ENCODE results near the gene NAP1L1. TPM values are rescaled to one million over a fixed set of nuclear protein-coding genes. Genes with fewer than 3 reads are reported as not detected.

Gene NAP1L1
- total and polyA plus RNA-seq, 11 donors = 175 to 359 (median 247) TPM

DNA sequence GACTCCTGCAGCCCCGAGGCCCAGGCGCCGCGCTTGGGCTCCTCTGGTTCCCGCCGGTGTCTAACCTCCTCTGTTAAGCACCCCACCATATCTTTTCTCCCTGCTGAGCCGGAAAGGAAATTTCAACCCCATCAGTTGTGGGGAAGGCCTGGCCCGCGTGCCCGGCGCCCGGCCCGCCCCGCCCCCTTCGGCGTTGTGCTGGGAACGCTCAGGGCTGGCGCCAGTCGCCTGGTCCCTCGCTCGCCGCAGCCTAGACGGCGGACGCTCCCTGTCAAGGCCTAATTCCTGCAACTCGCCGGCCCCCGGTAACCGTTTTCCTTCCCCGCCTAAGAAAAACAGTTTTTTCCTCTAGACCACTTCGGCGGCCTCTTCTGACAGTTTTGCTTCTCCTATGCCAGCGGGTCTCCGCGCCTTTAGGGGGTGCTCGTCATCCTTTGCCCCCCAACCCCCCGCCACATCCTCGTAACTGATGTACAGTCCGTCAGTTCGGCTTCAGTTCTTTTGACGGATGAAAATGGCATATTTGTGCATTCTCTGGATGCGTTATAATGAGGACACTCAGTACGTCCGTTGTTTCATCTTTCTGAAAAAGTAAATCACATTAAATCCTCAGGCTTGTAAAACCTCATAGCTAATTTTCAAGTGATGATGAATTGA, 506 bp upstream of the NAP1L1 start:
- peaks cover 0 to 49% (median 28%) of the 10 kb centered on the region in 12 donors for H3K4me1 ChIP-seq
- peak overlapping the region; percentile 95 to 100 (median 99) for H3K27ac ChIP-seq
- intact Hi-C loops (cut with DNase I) = loop anchor here (2.0 to 10.0 kb wide), 11 partner anchors 48 to 694 kb away; partner anchors contain the start of genes BBS10 (in 8 of the 10), GLIPR1L2 (in 3 of the 10) and OSBPL8 (in 2 of the 10)
- peak overlapping the region; percentile 76 to 97 (median 90) for H3K4me3 ChIP-seq
- no peaks in the 10 kb centered on the region for H3K27me3 ChIP-seq
- peak in 3 of 5 donors; percentile 88 to 91 (median 90) for DNase-seq
- no peaks in the 10 kb centered on the region for H3K9me3 ChIP-seq
- no peaks in the 10 kb centered on the region for H3K36me3 ChIP-seq
- 0 to 2% (median 1%) methylated on average over 26 to 44 of the region's 44 CpGs for WGBS, 4 donors
- ATAC-seq = peak; percentile 90
- TF ChIP-seq POLR2A (IDR thresholded peaks at IDR 0.05) = no peak
- TF ChIP-seq, protein P1, sequence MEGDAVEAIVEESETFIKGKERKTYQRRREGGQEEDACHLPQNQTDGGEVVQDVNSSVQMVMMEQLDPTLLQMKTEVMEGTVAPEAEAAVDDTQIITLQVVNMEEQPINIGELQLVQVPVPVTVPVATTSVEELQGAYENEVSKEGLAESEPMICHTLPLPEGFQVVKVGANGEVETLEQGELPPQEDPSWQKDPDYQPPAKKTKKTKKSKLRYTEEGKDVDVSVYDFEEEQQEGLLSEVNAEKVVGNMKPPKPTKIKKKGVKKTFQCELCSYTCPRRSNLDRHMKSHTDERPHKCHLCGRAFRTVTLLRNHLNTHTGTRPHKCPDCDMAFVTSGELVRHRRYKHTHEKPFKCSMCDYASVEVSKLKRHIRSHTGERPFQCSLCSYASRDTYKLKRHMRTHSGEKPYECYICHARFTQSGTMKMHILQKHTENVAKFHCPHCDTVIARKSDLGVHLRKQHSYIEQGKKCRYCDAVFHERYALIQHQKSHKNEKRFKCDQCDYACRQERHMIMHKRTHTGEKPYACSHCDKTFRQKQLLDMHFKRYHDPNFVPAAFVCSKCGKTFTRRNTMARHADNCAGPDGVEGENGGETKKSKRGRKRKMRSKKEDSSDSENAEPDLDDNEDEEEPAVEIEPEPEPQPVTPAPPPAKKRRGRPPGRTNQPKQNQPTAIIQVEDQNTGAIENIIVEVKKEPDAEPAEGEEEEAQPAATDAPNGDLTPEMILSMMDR (IDR thresholded peaks at IDR 0.05) = peak in 7 of 12 donors; percentile 7 to 51 (median 37)

- H3K27me3 ChIP-seq = no peaks in the 10 kb centered on the region
- DNase-seq (no peak), ATAC-seq (no peak)
- no peak for TF ChIP-seq POLR2A (IDR thresholded peaks at IDR 0.05)
- TF ChIP-seq, protein P1 (IDR thresholded peaks at IDR 0.05) = no peak
- intact Hi-C loops (cut with DNase I) = loop anchor here (5.0 to 10.0 kb wide), 8 partner anchors 46 to 689 kb away; partner anchors contain the start of genes BBS10 (in 7 of the 10), GLIPR1L2 (in 2 of the 10) and OSBPL8 (in 2 of the 10)
- peaks cover 0 to 13% (median 4%) of the 10 kb centered on the region in 12 donors for H3K9me3 ChIP-seq
- peaks cover 0 to 4% (median 0%) of the 10 kb centered on the region in 9 donors for H3K36me3 ChIP-seq
- peak overlapping the region; percentile 95 to 100 (median 99) for H3K27ac ChIP-seq
- WGBS, 4 donors = 3 to 5% (median 4%) methylated on average over 14 of the region's 14 CpGs
- peak overlapping the region; percentile 76 to 97 (median 90) for H3K4me3 ChIP-seq
- H3K4me1 ChIP-seq = peaks cover 0 to 49% (median 28%) of the 10 kb centered on the region in 12 donors
Measured at GRCh38 chr12:76083246-76083903, 1.1 kb downstream of the NAP1L1 start.

- H3K27me3 ChIP-seq = no peaks in the 10 kb centered on the region
- H3K4me1 ChIP-seq = peaks cover 0 to 50% (median 28%) of the 10 kb centered on the region in 12 donors
- no peak overlapping the region for H3K27ac ChIP-seq
- peaks cover 0 to 17% (median 5%) of the 10 kb centered on the region in 12 donors for H3K9me3 ChIP-seq
- TF ChIP-seq POLR2A (IDR thresholded peaks at IDR 0.05) = no peak
- TF ChIP-seq, protein P1 (IDR thresholded peaks at IDR 0.05) = no peak
- no peak for ATAC-seq
- intact Hi-C loops (cut with DNase I) = loop anchor here (5.0 to 10.0 kb wide), 8 partner anchors 45 to 687 kb away; partner anchors contain the start of genes BBS10 (in 7 of the 10), GLIPR1L2 (in 2 of the 10) and OSBPL8 (in 2 of the 10)
- no peak for DNase-seq
- peaks cover 0 to 4% (median 0%) of the 10 kb centered on the region in 9 donors for H3K36me3 ChIP-seq
- no peak overlapping the region for H3K4me3 ChIP-seq
Measured at GRCh38 chr12:76081909-76082308, 2.6 kb downstream of the NAP1L1 start.

Measured in heart left ventricle (tissue), 16 donors.